ENCODE measurements around the gene CDH8. TPM values are rescaled to one million over a fixed set of nuclear protein-coding genes. Genes with fewer than 3 reads are reported as not detected.

Gene CDH8
- total RNA-seq, 1 experiment from 2014 or later: 0.05 TPM

DNA sequence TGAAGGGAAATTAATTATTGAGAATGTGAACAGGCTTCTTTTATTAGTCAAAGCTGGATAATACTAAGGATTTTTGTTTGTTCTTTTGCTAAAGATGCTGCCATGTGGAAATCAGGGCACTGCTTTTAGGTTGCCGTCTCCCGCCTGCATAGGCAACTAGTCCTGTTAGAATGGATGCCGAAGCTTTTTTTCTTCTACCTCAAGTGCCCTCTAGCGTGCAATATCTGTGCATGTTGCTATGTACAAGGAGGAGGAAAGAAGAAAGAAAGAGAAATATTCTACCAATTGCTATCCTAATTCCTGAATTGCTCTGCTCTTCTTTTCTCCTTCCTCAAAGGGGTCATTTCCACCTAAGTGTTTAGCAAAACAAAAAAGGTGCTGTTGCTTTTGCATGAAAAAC, 5.2 kb upstream of the CDH8 start:
- H3K9me3 ChIP-seq (replicated peaks): no peaks in the 10 kb centered on the region
- H3K4me3 ChIP-seq: no peak overlapping the region
- no peak overlapping the region for H3K27ac ChIP-seq
- H3K36me3 ChIP-seq: no peaks in the 10 kb centered on the region
- peak in 1 of 2 experiments; percentile 0 for DNase-seq (ENCODE audit: low read depth in 1 of 2, low spot score in 2 of 2)
- H3K4me1 ChIP-seq (replicated peaks): no peaks in the 10 kb centered on the region
- no peaks in the 10 kb centered on the region for H3K27me3 ChIP-seq (replicated peaks)

DNA sequence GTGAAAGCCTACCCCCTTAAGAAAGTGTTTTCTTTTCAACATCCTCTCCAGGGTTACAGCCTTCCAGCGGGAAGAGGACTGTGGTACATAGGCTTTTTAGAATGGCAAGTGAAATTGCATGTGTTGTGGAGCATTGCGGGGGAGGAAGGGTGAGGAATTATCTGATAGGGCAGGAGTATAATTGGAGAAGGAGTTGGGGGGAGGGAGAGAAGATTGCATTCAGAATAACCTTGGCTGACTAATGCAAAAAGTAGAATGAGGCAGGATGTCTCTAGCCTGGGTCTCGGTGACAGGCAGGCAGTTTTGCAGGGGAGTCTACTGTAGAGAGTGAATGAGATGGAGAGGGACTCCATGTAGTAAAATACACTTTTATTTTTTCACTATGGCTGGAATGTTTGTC, 2.4 kb upstream of the CDH8 start:
- Histone ChIP-seq H3K36me3 (no peaks in the 10 kb centered on the region), H3K4me3 (no peak overlapping the region), H3K9me3 (replicated peaks) (0 out of 2 replicates have a peak, but pooled peaks cover 3% of the 10 kb centered on the region), H3K27me3 (replicated peaks) (no peaks in the 10 kb centered on the region), H3K4me1 (replicated peaks) (no peaks in the 10 kb centered on the region), H3K27ac (no peak overlapping the region)
- DNase-seq (ENCODE audit: low read depth in 1 of 2, low spot score in 2 of 2): no peak

DNA sequence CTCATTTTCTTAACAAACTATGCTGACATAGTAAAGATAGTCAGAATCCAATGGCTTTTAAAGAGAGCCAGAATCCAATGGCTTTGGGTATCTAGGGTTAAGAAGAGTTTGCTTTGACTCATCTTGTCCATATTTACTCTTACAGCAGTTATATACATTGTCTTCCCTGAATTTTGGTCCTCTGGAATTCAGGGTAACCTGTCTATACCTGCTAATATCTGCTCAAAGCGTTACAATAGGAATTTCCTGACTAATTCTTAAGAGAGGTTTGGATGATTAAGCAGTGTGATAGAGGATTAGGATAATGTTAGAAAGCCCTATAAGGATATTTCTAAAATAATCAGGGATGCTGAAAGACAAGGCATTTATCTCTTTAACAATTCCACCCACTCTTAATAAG, 2.0 kb upstream of the CDH8 start:
- H3K27ac ChIP-seq: no peak overlapping the region
- no peaks in the 10 kb centered on the region for H3K27me3 ChIP-seq (replicated peaks)
- no peak for DNase-seq (ENCODE audit: low read depth in 1 of 2, low spot score in 2 of 2)
- H3K4me3 ChIP-seq: no peak overlapping the region
- H3K4me1 ChIP-seq (replicated peaks): no peaks in the 10 kb centered on the region
- H3K9me3 ChIP-seq (replicated peaks): 0 out of 2 replicates have a peak, but pooled peaks cover 3% of the 10 kb centered on the region
- H3K36me3 ChIP-seq: no peaks in the 10 kb centered on the region

DNA sequence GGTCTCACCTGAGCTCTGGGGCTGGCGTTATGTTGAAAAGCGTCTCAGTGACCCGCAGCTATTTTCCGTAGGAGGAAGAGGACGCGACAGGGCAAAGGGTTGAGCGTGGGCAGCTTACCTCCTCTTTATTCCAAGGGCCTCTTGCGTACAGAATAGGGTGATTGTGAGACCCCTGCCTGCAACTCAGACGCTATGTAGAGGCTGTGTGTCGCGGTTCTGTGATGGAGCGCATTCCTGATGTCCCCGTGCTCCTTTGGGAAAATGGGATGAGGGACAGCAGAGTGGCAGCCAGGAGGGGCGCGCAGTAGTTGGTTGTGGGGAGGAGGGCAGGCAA, 531 bp upstream of the CDH8 start:
- no peaks in the 10 kb centered on the region for H3K36me3 ChIP-seq
- no peak overlapping the region for H3K27ac ChIP-seq
- DNase-seq (ENCODE audit: low read depth in 1 of 2, low spot score in 2 of 2): no peak
- no peak overlapping the region for H3K4me3 ChIP-seq
- no peaks in the 10 kb centered on the region for H3K4me1 ChIP-seq (replicated peaks)
- 0 out of 2 replicates have a peak, but pooled peaks cover 3% of the 10 kb centered on the region for H3K9me3 ChIP-seq (replicated peaks)
- H3K27me3 ChIP-seq (replicated peaks): no peaks in the 10 kb centered on the region

DNA sequence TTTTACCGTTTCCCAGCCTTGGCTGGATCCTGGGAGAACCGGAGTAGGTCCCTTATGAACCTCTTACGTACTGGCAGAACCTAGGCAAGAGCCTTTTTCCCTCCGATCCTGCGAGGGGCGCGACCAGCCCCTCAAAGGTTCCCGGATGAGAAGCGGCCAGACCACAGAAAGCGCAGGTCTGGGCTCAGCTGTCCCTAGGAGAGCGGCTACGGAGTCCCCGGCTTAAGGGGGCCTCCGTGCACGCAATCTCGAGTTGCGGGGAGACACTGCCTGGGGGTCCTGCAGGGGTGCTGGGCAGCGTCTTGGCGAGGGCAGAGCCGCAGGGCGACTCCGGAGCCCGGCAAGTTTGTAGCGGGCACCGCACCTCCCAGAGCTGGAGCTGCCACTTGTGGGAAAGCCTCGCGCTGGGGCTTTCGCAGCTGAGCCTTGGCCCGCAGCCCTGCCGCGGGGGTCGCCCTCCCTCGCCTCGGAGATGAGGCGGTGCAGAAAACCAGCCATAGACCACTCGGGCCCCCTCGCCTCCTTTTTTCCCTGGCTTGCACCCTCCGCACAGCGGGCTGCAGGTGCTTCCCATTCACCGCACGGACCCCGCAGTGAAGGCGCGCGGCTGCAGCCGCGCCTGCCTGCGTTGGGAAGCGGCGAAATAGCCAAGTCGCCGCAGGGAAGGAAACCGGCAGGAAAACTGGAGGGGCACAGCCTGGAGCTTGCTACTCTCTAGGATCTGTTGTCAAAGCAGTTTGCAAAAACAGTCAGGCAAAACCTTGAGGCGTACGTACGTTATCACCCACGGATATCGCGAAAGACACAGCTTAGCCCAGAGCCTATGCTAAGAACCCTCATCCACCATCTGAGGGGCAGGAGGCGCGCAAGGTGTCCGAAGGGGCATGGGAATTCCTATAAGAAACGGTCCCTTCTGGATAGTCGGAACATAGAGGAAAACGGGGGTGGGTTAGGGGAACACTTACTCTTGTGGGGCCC, 834 bp downstream of the CDH8 start:
- Histone ChIP-seq H3K4me1 (replicated peaks) (no peaks in the 10 kb centered on the region), H3K36me3 (no peaks in the 10 kb centered on the region)

DNA sequence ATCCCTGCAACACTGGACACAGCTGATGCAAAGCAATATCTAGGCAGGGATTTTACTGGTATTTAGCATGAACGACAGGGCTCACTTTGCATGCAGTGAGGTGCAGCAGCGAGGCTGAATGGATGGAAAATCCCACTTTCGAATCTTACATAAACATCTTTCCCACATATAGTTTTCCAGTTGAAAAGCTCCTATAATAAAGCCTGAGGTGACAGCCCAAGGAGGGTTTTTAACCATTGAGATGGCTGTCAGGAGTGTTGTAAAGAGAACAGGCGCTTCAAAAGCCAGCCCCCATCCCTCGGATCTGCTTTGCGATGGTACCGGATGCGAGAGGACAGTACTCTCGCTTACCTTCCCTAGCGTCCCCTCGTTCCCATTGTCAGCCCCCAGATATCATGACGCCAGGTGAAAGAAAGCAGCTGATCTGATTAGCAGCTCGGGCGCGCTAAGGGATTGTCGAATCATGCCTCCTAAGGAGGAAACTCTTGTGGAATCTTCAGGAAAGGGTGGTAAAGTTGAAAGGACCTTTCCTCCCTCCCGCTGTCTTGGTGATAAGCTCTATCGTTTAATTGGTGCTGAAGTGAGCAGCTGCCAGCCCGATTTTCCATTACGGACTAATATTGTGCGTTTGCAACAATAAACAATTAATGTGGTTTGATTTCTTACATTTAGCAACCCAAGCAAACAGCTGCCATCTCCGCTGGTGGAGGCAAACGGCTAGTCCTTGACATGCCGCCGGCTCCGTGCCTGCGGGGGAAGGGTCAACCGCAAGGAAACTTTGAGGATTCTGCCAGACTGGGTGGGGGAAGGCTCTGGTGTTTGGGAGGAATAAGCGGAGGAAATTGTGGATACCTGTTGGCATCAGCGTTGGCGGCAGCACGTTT, 1.8 kb downstream of the CDH8 start:
- Histone ChIP-seq H3K4me3 (no peak overlapping the region), H3K4me1 (replicated peaks) (no peaks in the 10 kb centered on the region), H3K9me3 (replicated peaks) (0 out of 2 replicates have a peak, but pooled peaks cover 5% of the 10 kb centered on the region), H3K27ac (no peak overlapping the region), H3K36me3 (no peaks in the 10 kb centered on the region), H3K27me3 (replicated peaks) (no peaks in the 10 kb centered on the region)
- no peak for DNase-seq (ENCODE audit: low read depth in 1 of 2, low spot score in 2 of 2)

More for the DNA sequence above, 834 bp downstream of the CDH8 start:
- Histone ChIP-seq H3K27ac (no peak overlapping the region), H3K9me3 (replicated peaks) (0 out of 2 replicates have a peak, but pooled peaks cover 3% of the 10 kb centered on the region), H3K4me3 (no peak overlapping the region), H3K27me3 (replicated peaks) (no peaks in the 10 kb centered on the region)
- DNase-seq (ENCODE audit: low read depth in 1 of 2, low spot score in 2 of 2): no peak

DNA sequence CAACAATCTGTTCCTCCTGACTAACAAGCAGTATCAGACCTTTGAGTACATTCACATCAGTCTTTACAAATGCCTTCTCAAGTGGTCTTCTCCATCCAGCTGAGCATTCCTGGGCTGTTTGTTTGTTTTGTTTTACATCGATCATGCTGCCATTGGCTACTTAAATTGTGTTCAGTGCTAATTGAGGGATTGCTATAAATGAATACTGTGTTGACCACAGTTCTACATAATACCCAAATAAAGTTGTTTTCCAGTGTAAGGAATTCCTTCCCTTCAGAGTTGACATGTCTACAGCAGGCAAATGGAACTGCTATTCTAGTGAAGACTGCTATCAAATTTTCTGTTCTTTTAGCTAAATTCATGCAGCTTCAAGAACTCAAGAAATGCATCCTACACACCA, 3.2 kb downstream of the CDH8 start:
- DNase-seq (ENCODE audit: low read depth in 1 of 2, low spot score in 2 of 2): no peak
- H3K4me3 ChIP-seq: no peak overlapping the region
- no peak overlapping the region for H3K27ac ChIP-seq
- H3K27me3 ChIP-seq (replicated peaks): no peaks in the 10 kb centered on the region
- 0 out of 2 replicates have a peak, but pooled peaks cover 5% of the 10 kb centered on the region for H3K9me3 ChIP-seq (replicated peaks)
- H3K36me3 ChIP-seq: no peaks in the 10 kb centered on the region
- no peaks in the 10 kb centered on the region for H3K4me1 ChIP-seq (replicated peaks)

DNA sequence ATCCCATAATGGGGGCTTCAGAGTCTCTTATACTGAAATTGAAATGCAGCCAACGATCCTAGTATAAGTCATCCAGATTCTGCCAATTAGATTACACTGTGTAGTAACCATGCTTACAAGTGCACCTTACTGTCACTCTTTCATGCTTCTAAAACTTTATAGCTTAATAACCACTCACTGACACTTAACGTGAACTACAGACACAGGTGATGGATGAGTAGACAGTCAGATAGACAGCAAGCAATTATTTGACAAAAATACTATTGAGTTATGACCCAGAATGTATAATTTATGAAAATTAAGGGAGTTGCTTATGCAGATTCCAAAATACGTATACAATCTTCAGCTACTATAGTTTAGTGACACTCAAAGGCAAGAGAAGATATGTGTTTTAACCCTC, 6.3 kb downstream of the CDH8 start:
- H3K4me1 ChIP-seq (replicated peaks): no peaks in the 10 kb centered on the region
- no peaks in the 10 kb centered on the region for H3K27me3 ChIP-seq (replicated peaks)
- DNase-seq (ENCODE audit: low read depth in 1 of 2, low spot score in 2 of 2): no peak
- peaks cover 3% of the 10 kb centered on the region; the same call in 1 of the 2 replicates for H3K9me3 ChIP-seq (replicated peaks)
- no peak overlapping the region for H3K27ac ChIP-seq
- no peaks in the 10 kb centered on the region for H3K36me3 ChIP-seq
- H3K4me3 ChIP-seq: no peak overlapping the region

DNA sequence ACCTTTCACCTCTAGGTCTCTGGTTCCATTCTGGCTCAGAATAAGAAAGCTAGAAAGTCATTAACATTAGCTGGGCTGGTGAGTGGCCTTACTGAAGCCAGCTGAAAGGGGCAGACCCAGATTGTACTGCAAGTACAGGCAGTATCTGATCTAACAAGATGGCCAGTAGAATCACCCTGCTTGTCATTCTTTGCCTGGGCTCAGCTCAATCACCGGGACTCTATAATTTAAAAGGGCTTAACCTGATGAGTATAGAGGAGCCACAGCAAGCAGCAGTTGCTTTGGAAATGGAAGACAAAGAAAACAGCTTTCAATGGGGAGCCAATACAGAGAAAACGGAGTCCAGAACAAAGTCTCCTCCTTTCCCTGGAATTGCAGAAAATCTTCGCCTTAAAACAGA, 13.6 kb downstream of the CDH8 start:
- DNase-seq (ENCODE audit: low read depth in 1 of 2, low spot score in 2 of 2): no peak

DNA sequence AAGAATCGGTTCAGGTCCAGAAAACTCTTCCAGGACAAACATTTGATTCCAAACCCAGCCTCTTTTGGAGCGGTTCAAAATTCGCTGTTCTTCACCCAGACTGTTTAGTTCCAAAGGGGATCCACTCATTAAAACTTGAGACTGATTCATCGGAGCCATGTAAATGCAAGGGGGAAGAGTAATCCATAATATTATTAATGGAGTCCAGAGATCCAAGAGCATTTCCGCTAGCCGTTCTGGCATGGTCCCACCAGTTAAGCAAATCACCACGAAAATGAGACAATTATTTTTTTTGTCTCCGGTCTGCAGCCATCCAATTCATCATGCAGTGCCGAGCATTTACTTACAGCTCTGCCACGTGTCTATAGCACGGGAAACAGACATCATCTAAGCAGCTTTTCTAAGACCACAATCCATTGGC, 15.1 kb downstream of the CDH8 start:
- Histone ChIP-seq H3K27ac (no peak overlapping the region), H3K36me3 (no peaks in the 10 kb centered on the region), H3K4me3 (no peak overlapping the region), H3K4me1 (replicated peaks) (no peaks in the 10 kb centered on the region), H3K27me3 (replicated peaks) (no peaks in the 10 kb centered on the region), H3K9me3 (replicated peaks) (peaks cover 3% of the 10 kb centered on the region; the same call in 1 of the 2 replicates)
- no peak for DNase-seq (ENCODE audit: low read depth in 1 of 2, low spot score in 2 of 2)

More for the DNA sequence above, 13.6 kb downstream of the CDH8 start:
- H3K4me3 ChIP-seq: no peak overlapping the region
- H3K9me3 ChIP-seq (replicated peaks): peaks cover 3% of the 10 kb centered on the region; the same call in 1 of the 2 replicates
- no peaks in the 10 kb centered on the region for H3K4me1 ChIP-seq (replicated peaks)
- H3K27ac ChIP-seq: no peak overlapping the region
- no peaks in the 10 kb centered on the region for H3K36me3 ChIP-seq
- H3K27me3 ChIP-seq (replicated peaks): no peaks in the 10 kb centered on the region

DNA sequence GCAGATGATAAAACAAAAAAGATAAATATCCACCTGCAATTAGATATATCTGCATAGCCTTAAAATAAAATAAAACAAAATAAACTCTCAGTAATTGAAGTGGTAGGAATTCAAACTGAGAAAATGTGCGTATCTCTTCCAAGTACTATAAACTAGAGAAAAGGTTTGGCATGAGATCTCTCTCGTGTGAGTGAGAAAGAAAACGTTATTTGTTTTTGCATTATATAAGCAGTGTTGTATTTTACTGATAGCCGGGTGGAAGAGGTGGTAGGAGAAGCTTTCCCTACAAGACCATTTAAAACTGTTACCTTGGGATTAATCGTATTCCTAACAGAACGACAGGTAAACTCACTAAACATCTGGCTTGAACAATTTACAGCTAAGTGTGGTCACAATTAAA, 15.6 kb downstream of the CDH8 start:
- H3K27ac ChIP-seq: no peak overlapping the region
- no peak for DNase-seq (ENCODE audit: low read depth in 1 of 2, low spot score in 2 of 2)
- H3K36me3 ChIP-seq: no peaks in the 10 kb centered on the region
- no peak overlapping the region for H3K4me3 ChIP-seq
- H3K9me3 ChIP-seq (replicated peaks): peaks cover 3% of the 10 kb centered on the region; the same call in 1 of the 2 replicates
- no peaks in the 10 kb centered on the region for H3K4me1 ChIP-seq (replicated peaks)
- H3K27me3 ChIP-seq (replicated peaks): no peaks in the 10 kb centered on the region

DNA sequence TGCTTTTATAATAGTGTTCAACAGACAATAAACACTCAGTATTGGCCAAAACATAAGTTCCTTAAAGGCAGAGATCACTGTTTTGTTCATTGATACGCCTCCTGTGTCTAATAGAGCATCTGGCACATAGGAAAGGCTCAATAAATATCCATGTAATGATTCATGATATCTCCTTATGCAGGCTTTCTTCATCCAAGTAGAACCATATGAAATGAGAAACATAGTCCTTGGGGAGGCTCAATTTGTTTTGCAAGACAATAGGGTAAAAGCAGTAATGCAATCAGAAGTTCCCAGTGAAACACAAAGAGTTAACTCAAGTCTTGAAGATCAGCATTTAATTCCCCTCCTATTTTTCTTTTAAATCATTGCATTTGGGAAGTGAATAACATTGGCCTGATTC, 16.4 kb downstream of the CDH8 start:
- no peaks in the 10 kb centered on the region for H3K36me3 ChIP-seq
- H3K9me3 ChIP-seq (replicated peaks): peaks cover 3% of the 10 kb centered on the region; the same call in 1 of the 2 replicates
- no peak overlapping the region for H3K4me3 ChIP-seq
- H3K27me3 ChIP-seq (replicated peaks): no peaks in the 10 kb centered on the region
- no peak overlapping the region for H3K27ac ChIP-seq
- no peaks in the 10 kb centered on the region for H3K4me1 ChIP-seq (replicated peaks)
- no peak for DNase-seq (ENCODE audit: low read depth in 1 of 2, low spot score in 2 of 2)

DNA sequence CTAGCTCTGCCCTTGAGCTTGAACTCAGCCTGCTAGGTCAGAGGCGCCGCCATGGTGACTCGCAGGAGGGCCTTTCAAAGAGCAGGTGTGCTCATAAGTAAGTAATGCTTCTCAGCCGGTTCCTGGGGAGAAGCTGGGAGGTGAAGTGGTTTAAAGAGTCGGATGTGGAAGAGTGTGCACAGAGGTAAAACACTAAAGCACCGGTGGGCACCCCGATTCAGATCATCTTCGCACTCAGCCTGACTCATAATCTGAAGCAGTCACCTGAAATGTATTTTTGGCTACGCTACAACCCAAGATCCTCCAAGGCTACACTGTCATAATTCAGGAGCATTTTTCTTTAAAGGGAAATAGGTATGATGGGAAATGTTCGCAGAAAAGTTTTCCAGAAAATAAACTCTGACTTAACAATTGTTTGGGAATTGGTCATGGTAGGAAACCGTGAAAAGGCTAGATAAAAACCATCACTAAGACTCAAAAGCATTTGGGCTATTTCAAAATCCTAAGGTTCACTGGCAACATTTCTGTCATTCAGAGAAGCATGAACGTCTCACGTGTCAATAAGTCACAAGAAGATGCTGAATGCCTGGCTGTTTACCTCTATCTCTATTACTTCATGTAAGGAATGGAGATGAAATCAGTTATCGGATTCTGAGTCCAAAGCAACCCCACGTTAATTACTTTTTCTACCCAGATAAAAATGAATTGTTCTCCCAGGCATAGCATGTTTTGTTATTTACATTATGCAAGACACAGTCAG, 17.8 kb downstream of the CDH8 start:
- H3K36me3 ChIP-seq: no peaks in the 10 kb centered on the region
- H3K27me3 ChIP-seq (replicated peaks): no peaks in the 10 kb centered on the region
- H3K4me1 ChIP-seq (replicated peaks): no peaks in the 10 kb centered on the region
- no peak overlapping the region for H3K27ac ChIP-seq
- H3K4me3 ChIP-seq: no peak overlapping the region
- DNase-seq (ENCODE audit: low read depth in 1 of 2, low spot score in 2 of 2): no peak
- H3K9me3 ChIP-seq (replicated peaks): 0 out of 2 replicates have a peak, but pooled peaks cover 3% of the 10 kb centered on the region
